Stimulated activated CD4-positive, alpha-beta T cell treated with anti-CD3 and anti-CD28 coated beads, Interleukin-2, amount 100 ng/mL, for 48 hours (primary cell): ENCODE measurements around the gene NRARP.

Source experiments
- DNase-seq, 2 donors: peaks; one replicate each; pipeline ENCODE4 v3.0.0-alpha.2; 2020

NRARP gene

GRCh38 chr9:137255448-137256114 is 46.5 kb downstream of the NRARP start:
- DNase-seq: no peak

GRCh38 chr9:137254624-137255447 is 47.2 kb downstream of the NRARP start, which contains the start of gene NELFB:
Gene NELFB (plus strand): TSS chr9:137255327.
- peak; percentile 97 to 99 for DNase-seq

- DNase-seq: no peak
These were observed 48.1 kb downstream of the NRARP start for GRCh38 chr9:137253717-137254623.

- DNase-seq: no peak
These were observed 49.2 kb downstream of the NRARP start for GRCh38 chr9:137252555-137253506.

GRCh38 chr9:137251490-137252268 is 50.4 kb downstream of the NRARP start:
- no peak for DNase-seq

GRCh38 chr9:137251194-137251461 is 50.9 kb downstream of the NRARP start, which contains the start of gene STPG3:
Gene STPG3 (plus strand): TSS chr9:137251286. CDS start chr9:137251287, 1 bp downstream.
- no peak for DNase-seq

- no peak for DNase-seq
These were observed 51.5 kb downstream of the NRARP start for GRCh38 chr9:137250329-137251193.
